Gastrocnemius medialis (tissue), 4 donors: ENCODE measurements around the gene PAQR5. TPM values are rescaled to one million over a fixed set of nuclear protein-coding genes. Genes with fewer than 3 reads are reported as not detected.

Source experiments
- ATAC-seq, 2 donors: fragments of 150-250 bp; one replicate each; pipeline ENCODE4 v1.9.1; 2016
- DNase-seq, 2 donors: peaks; one replicate each; pipeline ENCODE4 v3.0.0-alpha.2; 2019
- H3K27ac ChIP-seq, 4 donors: fragments of 200-600 bp; sonication (generic); 1 replicate in 1 of 4; 2 replicates in 3 of 4; pipeline ENCODE4 v1.5.1; 2016 to 2018; ENCODE audit warnings: mild to moderate bottlenecking in 2 of 4, moderate library complexity in 1 of 4
- H3K27me3 ChIP-seq, 3 donors: fragments of 200-600 bp; sonication (generic) in 2 of 3; 1 replicate in 1 of 3; 2 replicates in 2 of 3; pipeline versions ENCODE4 v1.5.1 to v1.6.0; 2016 to 2019; ENCODE audit warnings: mild to moderate bottlenecking in 1 of 3, moderate library complexity in 1 of 3
- H3K36me3 ChIP-seq, 2 donors: fragments of 200-600 bp; sonication (generic) in 1 of 2; one replicate each; pipeline ENCODE4 v1.5.1; 2017 to 2018
- H3K4me1 ChIP-seq, 2 donors: fragments of 200-600 bp; sonication (generic) in 1 of 2; one replicate each; pipeline ENCODE4 v1.5.1; 2016 to 2017; ENCODE audit warnings: mild to moderate bottlenecking in 2 of 2
- H3K4me3 ChIP-seq, 4 donors: fragments of 200-600 bp; sonication (generic) in 3 of 4; 1 replicate in 1 of 4; 2 replicates in 3 of 4; pipeline ENCODE4 v1.5.1; 2016 to 2019; ENCODE audit warnings: mild to moderate bottlenecking in 2 of 4
- H3K9me3 ChIP-seq, 3 donors: fragments of 200-600 bp; sonication (generic) in 2 of 3; 1 replicate in 1 of 3; 2 replicates in 2 of 3; pipeline ENCODE4 v1.5.1; 2016 to 2019
- POLR2A ChIP-seq, 2 donors: fragments of 450-650 bp; IDR thresholded peaks; one replicate each; pipeline ENCODE4 v1.6.1; 2017; ENCODE audit warnings: antibody characterized with exemption in 2 of 2, mild to moderate bottlenecking in 2 of 2, moderate library complexity in 2 of 2
- in situ Hi-C, 4 donors: fragments of 200-750 bp; cut with MboI; loops; one replicate each; pipeline versions ENCODE4 v1.15.0 to v1.8.0; 2017; ENCODE audit warnings: low sequenced_read_pairs in 4 of 4
- intact Hi-C: fragments of 100-400 bp; cut with DNase I; formaldehyde crosslinking; loops from one replicate; pipeline ENCODE4 v1.15.1; 2023; ENCODE audit warnings: low total_unique reads
- total RNA-seq, 4 donors: library from RNA; depleted of rRNA; stranded (reverse); fragments of >200 nt; gene quantifications; one replicate each; pipeline versions ENCODE4 v1.1.0 to v1.2.3, GENCODE V29; 2016
- TF ChIP-seq, protein P1 (sequence below), 5 experiments: fragments of 450-650 bp in 3 of 5; fragments of 200-600 bp in 2 of 5; sonication (generic) in 2 of 5; IDR thresholded peaks in 4 of 5; conservative IDR thresholded peaks in 1 of 5; 1 replicate in 4 of 5; 2 replicates in 1 of 5; pipeline ENCODE4 v1.5.1; 2016 to 2019; ENCODE audit warnings: antibody characterized with exemption in 5 of 5, mild to moderate bottlenecking in 3 of 5, moderate library complexity in 3 of 5

Gene PAQR5
- total RNA-seq, 4 donors from 2014 or later: 0.07 to 0.10 (median 0.10) TPM; not detected in 1

DNA sequence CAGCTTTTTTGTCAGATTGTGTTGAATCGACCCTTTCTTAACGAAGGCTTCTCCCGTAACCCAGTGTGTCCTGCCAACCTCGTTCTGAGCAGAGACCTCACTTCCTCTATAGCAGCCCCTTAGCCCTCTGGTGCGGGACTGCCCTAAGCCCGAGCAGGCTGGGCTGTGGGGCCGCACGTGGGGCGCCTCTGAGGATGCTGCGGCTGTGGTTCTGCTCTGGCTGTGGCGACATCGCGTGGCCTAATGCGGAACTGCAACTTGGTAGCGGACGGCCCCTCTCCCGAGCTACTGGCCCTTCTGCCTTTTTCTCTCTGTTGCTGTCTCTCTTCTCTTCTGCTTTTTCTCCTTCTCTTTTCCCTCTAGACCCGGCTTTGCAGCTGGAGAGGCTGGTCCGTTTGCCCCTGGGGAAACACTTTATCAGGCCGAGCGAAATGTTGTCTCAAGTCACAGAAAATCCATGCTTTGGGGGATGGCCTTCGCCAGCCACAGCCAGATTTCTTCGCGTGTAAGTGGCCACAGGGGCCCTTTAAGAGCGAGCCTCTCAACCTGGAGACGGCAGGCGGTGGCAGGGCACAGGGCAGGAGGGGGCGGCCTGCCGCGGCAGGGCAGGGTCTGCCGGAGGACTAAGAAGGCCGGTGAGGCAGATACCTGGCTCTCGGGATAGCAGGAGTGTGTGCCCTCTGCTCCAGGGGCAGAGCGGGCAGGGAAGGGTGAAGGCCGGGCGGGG lies 96.0 kb downstream of the PAQR5 start:
- Histone ChIP-seq H3K27me3 (no peaks in the 10 kb centered on the region), H3K9me3 (no peaks in the 10 kb centered on the region), H3K4me1 (no peaks in the 10 kb centered on the region), H3K36me3 (no peaks in the 10 kb centered on the region), H3K27ac (no peak overlapping the region), H3K4me3 (no peak overlapping the region)
- peak; percentile 66 to 79 for ATAC-seq
- peak; percentile 25 to 51 for DNase-seq
- TF ChIP-seq, protein P1, sequence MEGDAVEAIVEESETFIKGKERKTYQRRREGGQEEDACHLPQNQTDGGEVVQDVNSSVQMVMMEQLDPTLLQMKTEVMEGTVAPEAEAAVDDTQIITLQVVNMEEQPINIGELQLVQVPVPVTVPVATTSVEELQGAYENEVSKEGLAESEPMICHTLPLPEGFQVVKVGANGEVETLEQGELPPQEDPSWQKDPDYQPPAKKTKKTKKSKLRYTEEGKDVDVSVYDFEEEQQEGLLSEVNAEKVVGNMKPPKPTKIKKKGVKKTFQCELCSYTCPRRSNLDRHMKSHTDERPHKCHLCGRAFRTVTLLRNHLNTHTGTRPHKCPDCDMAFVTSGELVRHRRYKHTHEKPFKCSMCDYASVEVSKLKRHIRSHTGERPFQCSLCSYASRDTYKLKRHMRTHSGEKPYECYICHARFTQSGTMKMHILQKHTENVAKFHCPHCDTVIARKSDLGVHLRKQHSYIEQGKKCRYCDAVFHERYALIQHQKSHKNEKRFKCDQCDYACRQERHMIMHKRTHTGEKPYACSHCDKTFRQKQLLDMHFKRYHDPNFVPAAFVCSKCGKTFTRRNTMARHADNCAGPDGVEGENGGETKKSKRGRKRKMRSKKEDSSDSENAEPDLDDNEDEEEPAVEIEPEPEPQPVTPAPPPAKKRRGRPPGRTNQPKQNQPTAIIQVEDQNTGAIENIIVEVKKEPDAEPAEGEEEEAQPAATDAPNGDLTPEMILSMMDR (IDR thresholded peaks at IDR 0.05 in 4 of 5, conservative IDR thresholded peaks at IDR 0.05 in 1 of 5): peak; percentile 71 to 96 (median 88)
- no peak for TF ChIP-seq POLR2A (IDR thresholded peaks at IDR 0.05)
- intact Hi-C loops: loop anchor here (1.0 kb wide), 1 partner anchor 335 kb away; no protein-coding TSS in a partner anchor
- in situ Hi-C loops: loop anchor here in 1 of 4 donors (5.0 kb wide), 1 partner anchor 337 kb away; no protein-coding TSS in a partner anchor

DNA sequence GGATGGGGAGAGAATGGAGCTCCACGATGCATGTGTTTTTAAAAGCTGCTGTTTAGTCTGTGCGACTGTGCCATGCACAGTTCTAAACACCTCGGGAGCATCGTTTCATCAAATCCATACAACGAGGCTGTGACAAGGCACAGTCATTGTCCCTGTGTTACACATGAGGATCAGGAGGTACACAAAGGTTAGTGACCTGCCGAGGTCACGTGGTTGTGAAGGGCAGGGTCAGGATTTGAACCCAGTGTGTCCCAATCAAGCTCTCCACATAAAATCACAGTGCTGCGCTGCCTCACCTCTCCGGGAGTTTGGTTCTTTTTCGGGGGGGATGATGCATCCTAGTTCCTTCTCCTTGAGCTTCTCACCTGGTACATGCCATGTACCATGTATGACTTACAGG lies 96.7 kb downstream of the PAQR5 start:
- in situ Hi-C loops (loop anchor here in 1 of 4 donors (5.0 kb wide), 1 partner anchor 338 kb away; no protein-coding TSS in a partner anchor), intact Hi-C loops (no loop called here)
- TF ChIP-seq, protein P1 (IDR thresholded peaks at IDR 0.05 in 4 of 5, conservative IDR thresholded peaks at IDR 0.05 in 1 of 5): no peak
- no peak for TF ChIP-seq POLR2A (IDR thresholded peaks at IDR 0.05)
- no peak overlapping the region for H3K4me3 ChIP-seq
- no peak for DNase-seq
- H3K27ac ChIP-seq: no peak overlapping the region
- no peaks in the 10 kb centered on the region for H3K9me3 ChIP-seq
- no peaks in the 10 kb centered on the region for H3K4me1 ChIP-seq
- no peaks in the 10 kb centered on the region for H3K27me3 ChIP-seq
- ATAC-seq: no peak
- H3K36me3 ChIP-seq: no peaks in the 10 kb centered on the region

DNA sequence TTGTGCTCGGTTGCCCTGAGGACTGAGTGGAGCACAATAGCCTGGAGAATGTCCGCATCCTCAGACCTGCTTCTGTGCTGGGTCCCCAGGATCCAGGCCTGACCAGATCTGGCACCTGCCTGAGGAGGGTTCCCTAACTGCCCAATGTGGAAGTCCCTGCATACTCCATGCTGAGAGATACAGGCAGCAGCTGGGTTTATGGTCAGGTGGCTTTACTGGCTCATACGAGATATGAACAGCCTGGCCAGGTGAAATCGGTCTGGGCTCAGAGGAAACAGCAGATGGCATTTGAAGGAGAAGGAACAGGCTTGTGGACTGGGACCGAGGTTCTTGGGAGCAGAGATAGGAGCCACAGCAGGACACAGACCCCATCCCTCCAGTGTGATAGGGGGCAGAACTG lies 97.3 kb downstream of the PAQR5 start:
- TF ChIP-seq POLR2A (IDR thresholded peaks at IDR 0.05): no peak
- TF ChIP-seq, protein P1 (IDR thresholded peaks at IDR 0.05 in 4 of 5, conservative IDR thresholded peaks at IDR 0.05 in 1 of 5): no peak
- Histone ChIP-seq H3K27me3 (no peaks in the 10 kb centered on the region), H3K36me3 (no peaks in the 10 kb centered on the region), H3K4me3 (no peak overlapping the region), H3K27ac (no peak overlapping the region), H3K4me1 (no peaks in the 10 kb centered on the region), H3K9me3 (no peaks in the 10 kb centered on the region)
- in situ Hi-C loops (loop anchor here in 1 of 4 donors (5.0 kb wide), 1 partner anchor 339 kb away; no protein-coding TSS in a partner anchor), intact Hi-C loops (no loop called here)
- DNase-seq: no peak
- no peak for ATAC-seq

DNA sequence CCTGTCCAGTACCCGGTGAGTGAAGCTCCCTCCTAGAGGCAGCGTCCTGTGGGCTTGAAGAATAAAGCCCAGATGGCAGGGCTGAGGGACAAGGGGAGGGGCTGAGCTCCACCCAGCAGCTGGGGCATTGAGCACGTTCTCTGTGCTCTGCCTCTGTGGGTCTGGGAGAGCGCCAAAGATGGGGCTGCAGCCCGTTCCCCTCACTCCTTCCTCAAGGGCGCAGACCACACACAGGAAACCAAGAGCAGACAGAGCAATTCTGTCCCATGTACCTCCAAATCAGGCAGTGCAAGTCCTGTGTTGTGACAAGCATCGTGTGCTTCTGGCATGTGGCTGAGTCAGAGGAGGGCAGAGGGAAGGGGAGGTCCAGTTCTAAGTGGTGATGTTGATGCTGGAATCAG lies 99.8 kb downstream of the PAQR5 start:
- H3K36me3 ChIP-seq: no peaks in the 10 kb centered on the region
- H3K9me3 ChIP-seq: no peaks in the 10 kb centered on the region
- no peak overlapping the region for H3K27ac ChIP-seq
- no peaks in the 10 kb centered on the region for H3K4me1 ChIP-seq
- no peaks in the 10 kb centered on the region for H3K27me3 ChIP-seq
- TF ChIP-seq POLR2A (IDR thresholded peaks at IDR 0.05): no peak
- TF ChIP-seq, protein P1 (IDR thresholded peaks at IDR 0.05 in 4 of 5, conservative IDR thresholded peaks at IDR 0.05 in 1 of 5): no peak
- intact Hi-C loops (no loop called here), in situ Hi-C loops (loop anchor here in 1 of 4 donors (5.0 kb wide), 1 partner anchor 341 kb away; no protein-coding TSS in a partner anchor)
- no peak for DNase-seq
- ATAC-seq: no peak
- H3K4me3 ChIP-seq: no peak overlapping the region
